HS-27A (cell line): Measurements from ENCODE around the gene NRL.
A peak's percentile ranks its signal among the peaks of the same experiment; 100 is the strongest.
"Not testable (repeated sequence)": the region's sequence is repeated elsewhere in the genome, so short reads cannot be mapped to it uniquely, and the experiment has no call there.

Experiments used
- DNase-seq: peaks from one replicate; pipeline ENCODE4 v3.0.0-alpha.2; 2012; ENCODE audit warnings: low read depth, missing footprints

Gene NRL

DNA sequence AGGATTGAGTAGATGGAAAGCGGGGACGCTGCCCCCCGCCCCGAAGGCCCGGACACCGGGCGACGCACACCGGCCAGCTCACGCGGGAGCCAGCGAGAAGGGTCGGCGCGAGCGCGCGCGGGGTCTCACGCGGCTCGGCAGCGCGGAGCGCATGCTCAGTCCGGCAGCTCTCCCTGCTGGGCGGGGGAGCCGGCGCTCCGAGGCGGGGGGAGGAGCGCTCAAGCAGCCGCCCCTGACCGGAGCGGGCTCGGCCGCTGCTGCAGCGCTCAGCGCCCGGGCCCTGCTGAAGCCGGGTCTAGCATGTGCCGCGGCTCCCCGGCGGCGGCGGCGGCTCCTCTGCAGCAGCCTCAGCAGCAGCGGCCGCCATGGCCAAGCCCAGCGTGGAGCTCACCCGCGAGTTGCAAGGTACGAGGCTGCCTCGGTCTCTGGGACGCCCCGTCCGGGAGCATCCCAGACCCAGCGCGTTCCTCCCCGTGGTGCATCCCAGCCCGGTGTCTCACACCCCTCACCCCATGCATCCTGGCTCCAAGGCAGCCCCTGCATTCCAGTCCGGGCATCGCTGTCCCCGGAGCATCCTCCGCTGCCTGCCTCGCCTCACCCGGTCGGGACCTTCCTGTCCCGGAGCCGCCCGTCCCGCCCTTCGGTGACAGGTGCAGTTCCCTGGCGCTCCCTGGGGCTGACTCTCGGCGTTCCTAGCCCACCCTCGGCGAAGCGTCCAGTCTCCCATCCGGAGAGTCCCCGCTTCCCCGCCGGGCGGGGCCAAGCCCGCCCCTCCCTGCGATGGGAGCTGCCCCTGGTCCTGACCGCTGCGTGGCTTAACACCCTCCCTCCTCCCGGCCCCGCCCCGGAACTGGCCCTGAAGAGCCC lies 62.7 kb downstream of the NRL start, which contains the start of gene CARMIL3:
Gene CARMIL3, plus strand, starts transcription at position 221 of the 867 bp plus-strand sequence. Its CDS starts 145 bp downstream, at position 366.
- DNase-seq = peak; percentile 12

DNA sequence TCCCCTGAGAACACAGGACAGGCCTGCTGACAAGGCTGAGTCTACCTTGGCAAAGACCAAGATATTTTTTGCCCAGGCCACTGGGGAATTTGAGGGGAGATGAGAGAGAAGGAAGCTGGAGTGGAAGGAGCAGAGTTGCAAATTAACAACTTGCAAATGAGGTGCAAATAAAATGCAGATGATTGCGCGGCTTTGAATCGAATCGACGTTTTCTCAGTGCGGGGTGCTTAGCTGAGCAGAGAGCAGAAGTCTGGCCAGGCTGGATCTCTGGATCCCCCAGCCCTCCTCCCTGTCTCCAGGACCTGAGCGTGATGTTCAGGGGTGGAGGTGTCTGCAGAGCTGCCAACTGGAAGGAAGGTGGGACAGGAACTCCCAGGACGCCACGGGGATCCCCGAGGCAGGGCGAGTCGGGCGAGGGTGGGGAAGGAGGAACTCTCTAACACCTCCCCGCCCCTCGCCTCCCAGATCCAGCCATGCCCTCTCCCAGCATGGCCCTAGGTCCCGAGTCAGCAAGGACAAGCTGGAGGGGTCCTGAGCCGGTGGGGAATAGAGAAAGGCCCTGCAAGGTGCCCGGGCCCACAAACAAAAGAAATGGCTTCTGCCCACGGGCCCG lies 63.5 kb downstream of the NRL start:
- no peak for DNase-seq

DNA sequence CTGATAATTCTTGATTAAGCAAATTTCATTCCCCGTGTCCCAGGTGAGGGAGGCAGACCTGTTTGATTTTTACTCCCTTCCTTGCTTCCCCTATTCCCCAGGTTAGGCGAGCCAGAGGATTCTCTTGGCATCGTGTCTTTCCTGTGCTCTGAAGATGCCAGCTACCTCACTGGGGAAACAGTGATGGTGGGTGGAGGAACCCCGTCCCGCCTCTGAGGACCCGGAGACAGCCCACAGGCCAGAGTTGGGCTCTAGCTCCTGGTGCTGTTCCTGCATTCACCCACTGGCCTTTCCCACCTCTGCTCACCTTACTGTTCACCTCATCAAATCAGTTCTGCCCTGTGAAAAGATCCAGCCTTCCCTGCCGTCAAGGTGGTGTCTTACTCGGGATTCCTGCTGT lies 64.0 kb downstream of the NRL start:
- not testable (repeated sequence) for DNase-seq

DNA sequence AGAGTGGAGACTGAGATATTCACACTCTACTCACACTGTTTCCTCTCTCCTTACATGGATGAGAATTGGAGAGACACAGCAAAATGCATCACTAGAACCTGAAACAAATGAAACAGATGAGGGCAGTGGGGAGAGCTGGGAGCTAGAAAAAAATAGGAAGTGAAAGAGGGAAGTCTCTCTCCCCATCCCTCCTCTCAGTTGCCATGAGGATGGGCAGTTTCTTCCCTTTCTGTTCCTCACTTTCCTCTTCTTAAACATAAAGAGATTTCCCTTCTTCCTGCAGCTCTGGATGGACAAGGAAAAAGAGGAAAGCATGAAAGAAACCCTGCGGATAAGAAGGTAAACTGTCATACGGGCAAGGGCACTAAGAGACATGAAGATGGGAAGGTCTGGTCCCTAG lies 65.7 kb downstream of the NRL start:
- DNase-seq = not testable (repeated sequence)

DNA sequence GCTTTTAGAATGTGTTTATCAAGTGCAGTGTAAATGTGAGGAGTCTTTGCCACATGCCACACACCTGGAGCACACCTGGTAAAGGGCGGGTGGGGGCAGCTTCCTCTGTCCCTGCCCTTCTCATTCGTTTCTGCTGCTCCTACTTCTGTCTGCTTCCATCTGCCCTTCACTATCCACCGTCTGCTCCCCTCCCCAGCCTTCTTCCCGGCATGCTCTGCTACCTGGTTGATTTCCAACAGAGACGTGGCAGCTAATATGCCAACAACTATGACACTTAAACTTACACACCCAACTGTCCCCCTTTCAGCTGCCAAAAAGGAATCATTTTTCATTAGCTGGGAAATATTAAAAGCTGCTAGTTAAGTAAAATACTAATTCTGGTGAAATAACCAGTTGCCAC lies 72.0 kb downstream of the NRL start:
- DNase-seq = no peak

DNA sequence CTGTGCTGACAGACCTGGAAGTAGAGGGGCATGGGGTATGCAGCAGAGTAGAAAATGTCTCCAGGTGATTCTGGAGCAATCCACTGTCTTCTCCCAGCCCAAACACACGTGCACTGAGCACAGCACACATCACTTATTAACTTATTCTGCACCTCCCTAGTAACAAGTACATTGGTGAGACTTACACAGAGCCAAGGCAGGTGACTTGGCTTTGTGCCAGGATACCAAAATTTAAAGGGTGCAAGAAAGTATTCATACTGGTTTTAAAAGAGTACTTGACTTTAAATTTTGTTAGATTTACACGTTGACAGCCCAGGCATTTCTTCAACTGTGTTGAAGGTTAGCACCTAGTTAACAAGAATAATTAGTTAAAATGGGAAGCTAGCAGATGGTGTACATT lies 74.1 kb downstream of the NRL start:
- DNase-seq = no peak

DNA sequence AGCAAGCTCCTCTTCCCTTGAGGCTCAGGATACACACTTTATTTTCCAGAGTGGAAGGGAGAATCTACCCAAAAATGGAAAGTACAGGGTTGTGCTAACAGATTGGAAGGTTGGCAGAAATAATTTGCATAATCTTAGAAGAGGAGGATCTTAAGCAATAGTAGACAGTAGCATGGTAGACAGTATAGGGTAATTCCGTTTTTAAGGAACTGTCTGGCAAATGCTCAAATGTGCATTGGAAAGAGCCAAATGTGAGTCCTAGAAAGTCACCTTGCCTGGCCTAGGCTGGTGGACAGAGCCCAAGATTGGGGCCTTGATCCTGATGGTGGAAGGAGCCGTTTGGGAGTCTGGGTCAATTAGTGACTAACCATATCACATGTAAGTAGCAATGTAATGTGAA lies 76.1 kb downstream of the NRL start:
- DNase-seq = no peak

DNA sequence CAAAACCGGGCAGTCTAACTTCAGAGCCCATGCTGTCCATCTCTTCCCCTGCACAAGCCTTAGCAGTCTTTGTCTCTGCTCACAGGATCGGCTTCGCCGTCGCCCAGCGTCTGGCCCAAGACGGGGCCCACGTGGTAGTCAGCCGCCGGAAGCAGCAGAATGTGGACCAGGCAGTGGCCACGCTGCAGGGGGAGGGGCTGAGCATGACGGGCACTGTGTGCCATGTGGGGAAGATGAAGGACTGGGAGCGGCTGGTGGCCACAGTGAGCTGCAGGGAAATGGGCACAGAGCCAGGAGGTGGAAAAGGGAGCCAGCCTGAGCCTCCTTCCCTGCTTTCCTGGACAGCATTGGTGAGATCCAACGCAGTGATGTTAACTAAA lies 77.1 kb downstream of the NRL start:
- no peak for DNase-seq

DNA sequence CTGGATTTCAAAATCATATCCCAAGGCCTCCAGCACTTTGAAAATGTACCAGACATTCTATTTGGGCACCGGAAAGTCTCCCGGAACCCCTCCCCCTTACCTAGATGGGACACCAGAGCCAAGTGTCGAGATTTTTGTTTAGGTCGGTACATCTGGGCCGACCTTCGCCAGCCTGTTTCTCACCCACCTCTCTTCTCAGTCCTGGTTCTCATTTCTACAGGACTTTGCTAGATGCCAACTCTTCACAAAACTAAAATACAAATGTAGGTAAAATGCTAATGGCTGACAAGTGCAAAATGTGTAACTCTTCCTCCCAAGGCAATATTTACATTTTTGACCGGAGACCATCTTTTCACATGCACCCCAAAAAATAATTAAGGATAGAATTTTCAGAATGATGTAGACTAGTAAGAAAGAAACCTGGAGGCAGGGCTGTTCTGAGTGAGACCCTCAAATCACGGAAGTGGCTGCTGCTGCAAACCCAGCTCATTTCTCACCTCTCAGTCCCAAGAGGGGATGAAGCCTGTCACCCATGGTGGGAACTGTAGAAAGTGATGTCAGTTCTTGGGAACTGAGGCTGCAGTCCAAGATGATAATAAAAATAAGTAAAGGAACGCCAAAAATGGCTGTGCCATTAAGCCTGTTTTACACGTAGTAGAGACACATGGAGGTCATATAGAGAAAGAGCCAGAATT lies 77.6 kb downstream of the NRL start:
- DNase-seq = not testable (repeated sequence)

DNA sequence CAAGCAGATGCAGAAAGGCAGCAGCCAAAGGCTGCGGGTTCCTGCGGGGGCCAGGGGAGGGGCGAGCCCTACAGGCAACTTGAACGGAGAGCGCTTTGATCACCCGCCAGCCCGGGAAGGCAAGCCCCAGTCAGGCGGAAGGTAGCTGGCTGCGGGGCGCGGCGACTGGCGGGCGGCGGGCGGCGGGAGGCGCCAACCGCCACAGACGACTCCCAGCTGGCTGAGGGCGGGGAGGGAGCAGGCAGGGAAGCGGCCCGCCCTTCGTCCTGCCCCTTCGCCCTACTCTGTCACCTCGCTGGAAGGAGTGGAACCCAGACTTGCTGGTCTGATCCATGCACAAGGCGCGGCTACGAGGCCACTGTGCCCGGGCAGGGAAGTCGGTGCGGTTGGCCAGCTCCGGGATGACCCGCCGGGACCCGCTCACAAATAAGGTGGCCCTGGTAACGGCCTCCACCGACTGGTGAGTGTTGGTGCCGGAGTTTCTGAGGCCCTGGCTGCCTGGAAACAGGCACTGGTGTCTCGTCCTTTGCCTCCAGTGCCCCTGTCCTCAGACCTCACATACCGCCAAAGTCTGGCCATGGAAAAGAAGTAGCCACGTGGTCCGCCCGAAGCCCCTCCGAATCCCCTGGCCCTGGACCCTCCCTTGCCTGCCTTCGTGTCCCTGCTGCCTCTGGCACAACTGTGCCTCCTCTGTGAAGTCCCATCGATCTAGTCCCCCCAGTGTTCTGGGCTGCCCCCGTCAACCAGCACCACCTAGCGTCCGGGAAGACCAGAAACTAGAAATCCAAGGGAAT lies 78.4 kb downstream of the NRL start:
- peak; percentile 51 for DNase-seq

DNA sequence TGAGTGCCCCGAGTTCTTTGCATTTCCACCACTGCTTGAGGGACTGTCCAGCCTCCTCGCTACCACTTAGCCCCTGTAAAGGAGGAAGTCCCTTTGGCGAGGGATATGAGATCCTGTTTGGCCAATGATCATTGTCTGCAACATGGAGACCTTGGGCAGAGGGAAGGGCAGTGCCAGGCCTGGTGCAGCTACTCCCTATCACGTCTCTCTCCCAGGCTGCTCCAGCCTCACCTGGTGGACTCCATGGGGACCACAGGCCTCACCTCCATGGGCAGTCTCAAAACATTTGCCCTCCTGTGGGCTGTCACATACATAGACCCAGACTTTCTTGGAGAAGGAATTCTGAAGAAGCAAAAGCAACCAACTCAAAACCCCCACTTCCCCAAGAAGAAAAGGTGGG lies 79.0 kb downstream of the NRL start:
- not testable (repeated sequence) for DNase-seq

DNA sequence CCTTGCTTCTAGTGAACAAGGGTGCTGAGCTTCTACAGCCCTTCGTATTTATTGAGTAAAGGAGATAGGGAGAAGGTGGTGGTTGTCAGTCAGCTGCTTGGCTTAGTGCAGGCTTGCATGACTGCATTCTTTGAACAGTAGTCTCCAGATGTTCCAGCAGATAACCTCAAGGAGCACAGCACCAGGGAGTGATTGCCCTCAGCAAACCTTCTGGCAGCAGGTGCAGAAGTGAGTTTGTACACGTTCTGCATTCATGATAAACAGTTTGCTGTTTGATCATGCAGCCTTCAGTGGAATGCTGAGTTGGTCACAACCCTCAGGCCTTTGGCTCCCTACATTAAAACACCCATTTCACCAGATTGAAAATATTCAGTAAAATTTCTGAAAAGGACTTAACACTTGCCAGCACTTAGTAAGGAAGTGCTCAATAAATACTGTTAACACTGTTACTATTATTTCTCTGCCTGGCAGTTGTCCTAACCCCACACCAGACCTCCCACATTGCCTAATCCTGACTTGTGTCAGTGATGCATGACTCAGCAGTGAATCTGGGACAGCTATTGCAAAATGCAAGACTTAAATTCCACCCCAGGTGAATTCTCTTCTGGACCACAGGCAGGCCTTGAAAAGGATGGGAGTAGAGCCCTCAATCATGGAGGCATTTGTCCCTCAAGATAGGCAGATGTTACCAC lies 81.9 kb downstream of the NRL start:
- DNase-seq = no peak

DNA sequence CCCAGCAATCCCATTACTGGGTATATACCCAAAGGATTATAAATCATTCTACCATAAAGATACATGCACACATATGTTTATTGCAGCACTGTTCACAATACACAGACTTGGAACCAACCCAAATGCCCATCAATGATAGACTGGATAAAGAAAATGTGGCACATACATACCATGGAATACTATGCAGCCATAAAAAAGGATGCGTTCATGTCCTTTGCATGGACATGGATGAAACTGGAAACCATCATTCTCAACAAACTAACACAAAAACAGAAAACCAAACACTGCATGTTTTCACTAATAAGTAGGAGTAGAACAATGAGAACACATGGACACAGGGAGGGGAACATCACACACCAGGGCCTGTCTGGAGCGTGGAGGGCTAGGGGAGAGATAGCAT lies 83.4 kb downstream of the NRL start:
- DNase-seq = not testable (repeated sequence)

DNA sequence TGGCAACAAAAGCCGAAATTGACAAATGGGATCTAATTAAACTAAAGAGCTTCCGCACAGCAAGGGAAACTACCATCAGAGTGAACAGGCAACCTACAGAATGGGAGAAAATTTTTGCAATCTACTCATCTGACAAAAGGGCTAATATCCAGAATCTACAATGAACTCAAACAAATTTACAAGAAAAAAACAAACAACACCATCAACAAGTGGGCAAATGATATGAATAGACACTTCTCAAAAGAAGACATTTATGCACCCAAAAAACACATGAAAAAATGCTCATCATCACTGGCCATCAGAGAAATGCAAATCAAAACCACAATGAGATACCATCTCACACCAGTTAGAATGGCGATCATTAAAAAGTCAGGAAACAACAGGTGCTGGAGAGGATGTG lies 85.1 kb downstream of the NRL start:
- DNase-seq = not testable (repeated sequence)
